Bronchial epithelial cell (primary cell): ENCODE data around the gene HES6. TPM values are rescaled to one million over a fixed set of nuclear protein-coding genes. Genes with fewer than 3 reads are reported as not detected.

Experiments
- DNase-seq: peaks from one replicate; pipeline ENCODE4 v3.0.0-alpha.2; 2010; ENCODE audit warnings: low read depth
- FAIRE-seq: peaks from 2 replicates; lab custom pipeline; 2011; peaks lifted over from hg19 to GRCh38; lab: Jason Lieb, UNC
- H3K27me3 ChIP-seq: 2 replicates; pipeline ENCODE4 v1.5.1; 2011; ENCODE audit warnings: low read length; ENCODE audit not compliant: control insufficient read depth, insufficient read depth
- H3K36me3 ChIP-seq: 2 replicates; pipeline ENCODE4 v1.5.1; 2011; ENCODE audit warnings: low read length; ENCODE audit not compliant: control insufficient read depth, insufficient read depth
- H3K4me3 ChIP-seq: 2 replicates; pipeline ENCODE4 v1.5.1; 2011; ENCODE audit warnings: mild to moderate bottlenecking, low read depth, low read length, control low read depth
- total RNA-seq: library from RNA; depleted of rRNA; stranded (reverse); fragments of >200 nt; gene quantifications from 2 replicates; pipeline ENCODE4 v1.2.1, GENCODE V29; 2014
- TF ChIP-seq, protein P1 (sequence below): IDR thresholded peaks from 2 replicates; pipeline ENCODE4 v1.5.1; 2011; ENCODE audit warnings: mild to moderate bottlenecking, moderate library complexity, low read length, control low read depth, inconsistent platforms; ENCODE audit not compliant: insufficient read depth, severe bottlenecking

Gene HES6
- total RNA-seq, 1 donor from 2014 or later = 36.1 TPM

DNA sequence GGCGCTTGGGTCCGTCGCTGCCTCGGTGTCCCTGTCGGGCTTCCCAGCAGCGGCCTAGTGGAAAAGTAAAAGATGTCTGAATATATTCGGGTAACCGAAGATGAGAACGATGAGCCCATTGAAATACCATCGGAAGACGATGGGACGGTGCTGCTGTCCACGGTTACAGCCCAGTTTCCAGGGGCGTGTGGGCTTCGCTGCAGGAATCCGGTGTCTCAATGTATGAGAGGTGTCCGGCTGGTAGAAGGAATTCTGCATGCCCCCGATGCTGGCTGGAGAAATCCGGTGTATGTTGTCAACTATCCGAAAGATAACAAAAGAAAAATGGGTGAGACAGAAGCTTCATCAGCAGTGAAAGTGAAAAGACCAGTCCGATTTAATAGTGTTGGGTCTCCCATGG lies 8.0 kb downstream of the HES6 start:
- DNase-seq (no peak), FAIRE-seq (no peak)
- no peak overlapping the region for H3K4me3 ChIP-seq
- TF ChIP-seq, protein P1, sequence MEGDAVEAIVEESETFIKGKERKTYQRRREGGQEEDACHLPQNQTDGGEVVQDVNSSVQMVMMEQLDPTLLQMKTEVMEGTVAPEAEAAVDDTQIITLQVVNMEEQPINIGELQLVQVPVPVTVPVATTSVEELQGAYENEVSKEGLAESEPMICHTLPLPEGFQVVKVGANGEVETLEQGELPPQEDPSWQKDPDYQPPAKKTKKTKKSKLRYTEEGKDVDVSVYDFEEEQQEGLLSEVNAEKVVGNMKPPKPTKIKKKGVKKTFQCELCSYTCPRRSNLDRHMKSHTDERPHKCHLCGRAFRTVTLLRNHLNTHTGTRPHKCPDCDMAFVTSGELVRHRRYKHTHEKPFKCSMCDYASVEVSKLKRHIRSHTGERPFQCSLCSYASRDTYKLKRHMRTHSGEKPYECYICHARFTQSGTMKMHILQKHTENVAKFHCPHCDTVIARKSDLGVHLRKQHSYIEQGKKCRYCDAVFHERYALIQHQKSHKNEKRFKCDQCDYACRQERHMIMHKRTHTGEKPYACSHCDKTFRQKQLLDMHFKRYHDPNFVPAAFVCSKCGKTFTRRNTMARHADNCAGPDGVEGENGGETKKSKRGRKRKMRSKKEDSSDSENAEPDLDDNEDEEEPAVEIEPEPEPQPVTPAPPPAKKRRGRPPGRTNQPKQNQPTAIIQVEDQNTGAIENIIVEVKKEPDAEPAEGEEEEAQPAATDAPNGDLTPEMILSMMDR = no peak
- no peaks in the 10 kb centered on the region for H3K36me3 ChIP-seq
- no peaks in the 10 kb centered on the region for H3K27me3 ChIP-seq

DNA sequence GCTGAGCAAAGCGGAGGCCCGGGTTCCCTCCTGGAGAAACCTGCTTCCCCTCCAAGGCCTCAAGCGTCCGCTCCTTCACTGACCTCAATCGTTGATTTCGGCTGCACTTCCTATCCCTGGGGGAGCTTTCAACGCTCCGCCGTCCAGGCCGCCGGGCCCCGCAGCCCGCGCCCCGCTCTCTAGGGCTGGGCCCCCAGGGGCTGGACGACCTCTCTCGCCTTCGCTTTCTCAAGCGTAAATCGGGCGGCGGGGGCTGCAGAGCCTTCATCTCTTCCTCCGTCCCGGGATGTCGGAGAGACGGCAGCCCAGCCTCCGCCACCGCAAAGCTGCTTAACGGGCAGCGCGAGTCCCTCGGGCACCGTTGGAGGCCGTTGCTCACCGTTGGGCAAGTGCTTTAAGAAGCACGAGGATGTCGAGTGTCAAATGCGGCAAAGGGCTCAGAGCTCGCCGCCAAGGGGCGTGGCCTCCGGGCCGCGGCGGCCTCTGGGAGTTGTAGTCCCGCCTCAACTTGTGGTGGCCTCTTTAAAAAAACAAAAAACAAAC lies 8.5 kb downstream of the HES6 start:
- no peaks in the 10 kb centered on the region for H3K36me3 ChIP-seq
- TF ChIP-seq, protein P1 = no peak
- DNase-seq (peak; percentile 46), FAIRE-seq (no peak)
- no peak overlapping the region for H3K4me3 ChIP-seq
- no peaks in the 10 kb centered on the region for H3K27me3 ChIP-seq

DNA sequence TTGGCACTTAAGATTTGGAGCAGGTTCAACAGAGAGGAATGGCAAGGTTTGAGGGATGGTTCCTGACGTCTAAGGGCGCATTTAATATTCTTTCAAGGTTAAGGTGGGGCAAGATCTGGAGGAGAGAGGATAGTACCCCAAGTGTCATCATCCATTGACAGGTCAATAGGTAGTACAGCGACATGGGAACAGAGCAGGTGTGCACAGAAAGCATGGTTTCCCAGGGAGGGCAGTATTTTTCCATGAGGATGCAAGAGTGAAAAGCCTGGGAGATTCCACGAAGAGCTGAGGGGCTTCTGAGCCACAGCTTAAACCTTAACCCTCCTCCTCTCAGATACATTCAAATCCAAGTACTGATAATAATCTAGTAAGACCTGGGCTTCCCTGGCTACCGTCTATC lies 9.1 kb downstream of the HES6 start:
- TF ChIP-seq, protein P1 = no peak
- no peak for FAIRE-seq
- no peak overlapping the region for H3K4me3 ChIP-seq

DNA sequence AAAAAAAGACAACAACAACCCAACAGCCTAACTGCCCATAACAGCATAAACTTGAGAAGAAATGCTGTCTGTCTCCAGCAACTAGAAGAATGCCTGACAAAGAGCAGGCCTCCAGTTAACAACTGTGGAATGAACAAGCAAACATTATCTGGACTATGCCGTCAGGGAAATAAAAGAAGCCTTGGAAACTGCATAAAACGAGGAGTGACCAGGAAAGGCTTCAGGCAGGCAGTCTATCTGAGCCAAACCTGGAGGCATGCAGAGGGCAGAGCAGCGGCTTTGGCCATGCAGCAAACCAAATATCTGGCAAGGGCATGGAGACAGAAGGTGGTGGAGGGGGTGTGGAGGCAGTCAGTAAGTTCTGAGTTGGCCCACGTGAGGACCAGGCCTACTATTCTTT lies 11.1 kb downstream of the HES6 start:
- FAIRE-seq = no peak
- H3K27me3 ChIP-seq = no peaks in the 10 kb centered on the region
- H3K36me3 ChIP-seq = no peaks in the 10 kb centered on the region
- TF ChIP-seq, protein P1 = no peak
- H3K4me3 ChIP-seq = no peak overlapping the region
- DNase-seq = no peak

More for the DNA sequence above, 9.1 kb downstream of the HES6 start:
- H3K27me3 ChIP-seq = no peaks in the 10 kb centered on the region
- DNase-seq = no peak
- no peaks in the 10 kb centered on the region for H3K36me3 ChIP-seq

DNA sequence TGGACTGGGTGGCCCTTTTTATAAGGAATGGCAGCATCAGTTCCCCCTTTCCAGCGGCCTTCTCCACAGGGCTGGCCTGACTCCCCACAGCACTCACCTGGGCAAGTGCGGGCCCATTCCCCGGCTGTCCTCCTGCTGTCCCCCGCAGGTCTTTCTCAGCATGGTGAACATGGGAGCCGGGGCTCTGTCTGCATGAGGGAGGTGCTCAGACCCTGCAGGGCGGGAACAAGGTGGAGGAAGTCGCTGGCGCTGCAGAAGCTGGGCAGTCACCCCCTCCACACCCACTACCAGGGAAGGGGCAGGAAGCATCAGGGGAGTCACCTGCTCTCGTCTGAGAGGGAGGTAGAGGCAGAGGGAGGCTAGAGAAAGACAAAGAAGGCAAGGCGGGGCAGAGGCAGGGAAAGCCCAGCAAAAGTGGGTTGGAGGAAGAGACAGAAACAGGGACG lies 12.2 kb downstream of the HES6 start:
- FAIRE-seq (no peak), DNase-seq (no peak)
- no peaks in the 10 kb centered on the region for H3K36me3 ChIP-seq
- H3K4me3 ChIP-seq = no peak overlapping the region
- H3K27me3 ChIP-seq = no peaks in the 10 kb centered on the region
- TF ChIP-seq, protein P1 = no peak
